Thymus (tissue), 11 donors: ENCODE data around the gene NUP43. TPM values are rescaled to one million over a fixed set of nuclear protein-coding genes. Genes with fewer than 3 reads are reported as not detected.

Source experiments
- DNase-seq, 9 donors: peaks; one replicate each; pipeline ENCODE4 v3.0.0-alpha.2; 2013; ENCODE audit warnings: low spot score in 9 of 9, low read depth in 6 of 9, missing footprints in 1 of 9
- H3K27ac ChIP-seq, 2 donors: one replicate each; pipeline ENCODE4 v1.5.1; 2013; ENCODE audit warnings: control low read depth in 1 of 2, low read depth in 1 of 2, low read length in 1 of 2, mild to moderate bottlenecking in 1 of 2, moderate library complexity in 1 of 2
- H3K27me3 ChIP-seq, 2 donors: one replicate each; pipeline ENCODE4 v1.5.1; 2013; ENCODE audit warnings: low read length in 1 of 2; ENCODE audit not compliant: control insufficient read depth in 2 of 2, insufficient read depth in 1 of 2
- H3K36me3 ChIP-seq, 2 donors: one replicate each; pipeline ENCODE4 v1.5.1; 2013; ENCODE audit warnings: low read length in 1 of 2, mild to moderate bottlenecking in 1 of 2, moderate library complexity in 1 of 2; ENCODE audit not compliant: control insufficient read depth in 2 of 2, insufficient read depth in 2 of 2
- H3K4me1 ChIP-seq, 2 donors: one replicate each; pipeline ENCODE4 v1.5.1; 2013; ENCODE audit warnings: low read length in 2 of 2; ENCODE audit not compliant: control insufficient read depth in 2 of 2, insufficient read depth in 2 of 2
- H3K4me3 ChIP-seq, 2 donors: one replicate each; pipeline ENCODE4 v1.5.1; 2013; ENCODE audit warnings: low read length in 2 of 2, control low read depth in 1 of 2, mild to moderate bottlenecking in 1 of 2
- H3K9me3 ChIP-seq, 2 donors: one replicate each; pipeline ENCODE4 v1.5.1; 2013; ENCODE audit warnings: low read length in 1 of 2, mild to moderate bottlenecking in 1 of 2; ENCODE audit not compliant: control insufficient read depth in 2 of 2, insufficient read depth in 1 of 2
- WGBS: extraction: QIAGEN DNeasy Blood & Tissue Kit; methylation state at CpG from one replicate; pipeline ENCODE4 v1.1.7; 2013; 5-methylcytosine and 5-hydroxymethylcytosine counted together
- polyA plus RNA-seq: library from polyadenylated mRNA; stranded (reverse); fragments of 200-250 nt; gene quantifications from one replicate; pipeline ENCODE4 v1.2.3, GENCODE V29; 2013
- total RNA-seq: library from RNA; stranded (reverse); fragments of 120-200 nt; gene quantifications from one replicate; pipeline ENCODE4 v1.2.4, GENCODE V29; 2013
- donor health status: healthy.

The NUP43 gene
- total and polyA plus RNA-seq, 2 donors, result 20.6 to 20.8 TPM

DNA sequence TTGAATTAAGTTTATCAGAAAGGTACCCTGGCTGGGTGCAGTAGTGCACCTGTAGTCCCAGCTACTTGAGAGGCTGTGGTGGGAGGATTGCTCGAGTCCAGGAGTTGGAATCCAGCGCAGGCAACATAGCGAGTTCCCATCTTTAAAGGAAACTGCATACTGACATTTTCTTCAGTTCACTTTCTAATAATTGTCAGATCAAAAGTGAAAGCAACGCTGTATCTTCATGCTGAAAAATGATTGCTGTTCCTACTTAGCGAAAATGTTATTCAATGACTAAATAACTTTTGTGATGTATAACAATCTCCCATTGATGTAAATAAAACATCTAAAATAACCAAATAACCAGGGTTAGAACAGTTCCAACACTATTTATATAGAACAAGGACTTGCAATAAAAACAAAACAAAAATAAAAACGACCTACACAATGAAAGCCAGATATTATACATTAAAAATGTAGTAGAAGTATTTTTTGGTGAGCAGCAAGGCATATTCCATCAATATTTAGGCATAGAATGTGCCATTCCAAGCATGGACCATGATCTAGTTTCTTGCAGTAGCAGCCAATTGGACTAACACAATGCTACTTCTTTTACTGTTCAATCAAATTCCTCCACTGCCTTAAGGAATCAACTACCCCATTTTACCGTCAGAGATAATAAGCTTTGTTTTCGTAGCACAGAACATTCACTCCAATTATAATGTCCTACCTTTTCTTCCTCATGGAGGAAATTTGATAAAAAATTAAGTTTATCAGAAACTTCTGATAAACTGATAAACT lies 30.0 kb downstream of the NUP43 start:
- H3K27ac ChIP-seq, result no peak overlapping the region
- 12% methylated on average over 8 of the region's 8 CpGs for WGBS
- H3K27me3 ChIP-seq, result no peaks in the 10 kb centered on the region
- DNase-seq, result peak in 2 of 9 donors; percentile 3 to 9
- H3K9me3 ChIP-seq, result no peaks in the 10 kb centered on the region
- peaks cover 3 to 5% of the 10 kb centered on the region in 2 donors for H3K36me3 ChIP-seq
- peak overlapping the region; percentile 39 to 89 for H3K4me3 ChIP-seq
- H3K4me1 ChIP-seq, result peaks cover 5 to 8% of the 10 kb centered on the region in 2 donors

- Histone ChIP-seq H3K27me3 (no peaks in the 10 kb centered on the region), H3K36me3 (peaks cover 7 to 12% of the 10 kb centered on the region in 2 donors), H3K9me3 (no peaks in the 10 kb centered on the region), H3K4me1 (peaks cover 5 to 8% of the 10 kb centered on the region in 2 donors), H3K27ac (no peak overlapping the region), H3K4me3 (no peak overlapping the region)
- WGBS, result 99% methylated on average over 1 of the region's 1 CpG
- DNase-seq, result no peak
Observed at GRCh38 chr6:149714442-149714841, 31.9 kb downstream of the NUP43 start.

- H3K9me3 ChIP-seq, result no peaks in the 10 kb centered on the region
- no peak for DNase-seq
- peaks cover 5 to 7% of the 10 kb centered on the region in 2 donors for H3K4me1 ChIP-seq
- H3K36me3 ChIP-seq, result peaks cover 7 to 12% of the 10 kb centered on the region in 2 donors
- H3K27me3 ChIP-seq, result no peaks in the 10 kb centered on the region
- no peak overlapping the region for H3K27ac ChIP-seq
- H3K4me3 ChIP-seq, result no peak overlapping the region
- 99% methylated on average over 5 of the region's 5 CpGs for WGBS
Observed at GRCh38 chr6:149711711-149712110, 34.6 kb downstream of the NUP43 start.

GRCh38 chr6:149701714-149702113 lies 44.6 kb downstream of the NUP43 start:
- 94% methylated on average over 7 of the region's 7 CpGs for WGBS
- no peaks in the 10 kb centered on the region for H3K9me3 ChIP-seq
- no peak overlapping the region for H3K27ac ChIP-seq
- H3K36me3 ChIP-seq, result peaks cover 10 to 41% of the 10 kb centered on the region in 2 donors
- H3K27me3 ChIP-seq, result no peaks in the 10 kb centered on the region
- no peaks in the 10 kb centered on the region for H3K4me1 ChIP-seq
- no peak for DNase-seq
- H3K4me3 ChIP-seq, result no peak overlapping the region

DNA sequence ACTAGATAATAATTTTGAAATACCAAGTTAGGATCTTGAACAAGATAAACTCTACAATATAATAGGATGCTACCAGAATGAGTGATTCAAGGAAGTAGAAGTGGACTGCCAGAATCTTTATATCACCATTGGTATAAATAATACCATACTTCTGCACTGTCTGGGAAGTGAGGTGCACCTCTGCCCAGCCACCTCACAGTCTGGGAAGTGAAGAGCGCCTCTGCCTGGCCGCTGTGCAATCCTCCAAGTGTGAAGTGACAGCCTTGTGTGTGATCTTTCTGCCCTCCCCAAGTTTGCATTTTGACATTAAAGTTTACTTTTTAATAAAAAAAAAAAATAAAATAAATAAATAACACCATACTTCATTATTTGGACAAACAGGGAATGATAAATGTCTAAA lies 47.2 kb downstream of the NUP43 start:
- no peaks in the 10 kb centered on the region for H3K9me3 ChIP-seq
- peaks cover 10 to 59% of the 10 kb centered on the region in 2 donors for H3K36me3 ChIP-seq
- WGBS, result 98% methylated on average over 2 of the region's 2 CpGs
- no peak overlapping the region for H3K27ac ChIP-seq
- DNase-seq, result no peak
- no peaks in the 10 kb centered on the region for H3K4me1 ChIP-seq
- H3K4me3 ChIP-seq, result no peak overlapping the region
- H3K27me3 ChIP-seq, result no peaks in the 10 kb centered on the region

- Histone ChIP-seq H3K9me3 (no peaks in the 10 kb centered on the region), H3K4me1 (no peaks in the 10 kb centered on the region), H3K4me3 (no peak overlapping the region), H3K36me3 (peaks cover 10 to 65% of the 10 kb centered on the region in 2 donors), H3K27me3 (no peaks in the 10 kb centered on the region), H3K27ac (no peak overlapping the region)
- 98% methylated on average over 2 of the region's 2 CpGs for WGBS
- no peak for DNase-seq
Observed at GRCh38 chr6:149698175-149698574, 48.2 kb downstream of the NUP43 start.

- H3K36me3 ChIP-seq, result peaks cover 15 to 75% of the 10 kb centered on the region in 2 donors
- H3K27me3 ChIP-seq, result no peaks in the 10 kb centered on the region
- no peak for DNase-seq
- H3K4me1 ChIP-seq, result no peaks in the 10 kb centered on the region
- no peak overlapping the region for H3K4me3 ChIP-seq
- WGBS, result 91% methylated on average over 1 of the region's 1 CpG
- H3K27ac ChIP-seq, result no peak overlapping the region
- no peaks in the 10 kb centered on the region for H3K9me3 ChIP-seq
Observed at GRCh38 chr6:149696901-149697300, 49.4 kb downstream of the NUP43 start.

GRCh38 chr6:149694921-149695320 lies 51.4 kb downstream of the NUP43 start:
- Histone ChIP-seq H3K36me3 (peaks cover 15 to 78% of the 10 kb centered on the region in 2 donors), H3K27ac (no peak overlapping the region), H3K4me3 (no peak overlapping the region), H3K27me3 (no peaks in the 10 kb centered on the region), H3K9me3 (no peaks in the 10 kb centered on the region), H3K4me1 (no peaks in the 10 kb centered on the region)
- no peak for DNase-seq
- WGBS, result 97% methylated on average over 2 of the region's 2 CpGs

GRCh38 chr6:149691201-149691600 lies 55.1 kb downstream of the NUP43 start:
- Histone ChIP-seq H3K4me1 (no peaks in the 10 kb centered on the region), H3K36me3 (peaks cover 16 to 73% of the 10 kb centered on the region in 2 donors), H3K27me3 (no peaks in the 10 kb centered on the region), H3K4me3 (no peak overlapping the region), H3K9me3 (no peaks in the 10 kb centered on the region), H3K27ac (no peak overlapping the region)
- WGBS, result 100% methylated on average over 2 of the region's 2 CpGs
- DNase-seq, result no peak
